ENCODE data around the gene NOTO.
A peak's percentile ranks its signal among the peaks of the same experiment; 100 is the strongest.

Gene NOTO

DNA sequence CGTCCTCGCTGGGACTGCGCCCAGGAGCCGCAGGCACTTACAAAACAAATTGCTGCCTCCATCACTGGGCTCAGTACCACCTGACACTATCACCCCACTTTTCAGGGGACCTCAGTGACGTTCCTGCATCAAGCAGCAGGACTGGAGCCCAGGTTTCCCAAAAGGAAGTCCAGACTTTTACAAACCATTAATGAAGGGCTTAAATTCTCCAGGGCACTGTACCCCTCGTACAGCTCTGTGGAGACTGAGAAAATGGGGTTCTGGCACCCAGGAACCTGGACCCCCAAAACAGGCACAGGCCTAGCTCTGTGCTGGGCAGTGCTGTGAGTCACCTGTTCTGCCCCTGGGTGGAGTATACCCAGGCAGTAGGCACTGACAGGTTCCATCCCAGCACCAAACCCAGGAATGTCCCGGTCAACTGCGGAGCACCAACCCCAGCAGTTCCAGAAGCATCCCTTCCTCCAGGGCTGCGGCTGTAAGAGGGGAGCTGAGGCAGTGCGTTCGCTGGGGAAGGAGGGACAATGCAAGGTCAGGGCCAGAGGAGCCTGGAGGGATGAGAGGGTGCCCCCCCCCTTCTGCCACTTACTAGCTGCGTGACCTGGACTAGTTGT is 24.6 kb upstream of the NOTO start:
- no peak for TF ChIP-seq GATA2 (IDR thresholded peaks at IDR 0.05; ENCODE audit: low read depth, low read length)
- no peak for TF ChIP-seq GATA3 (IDR thresholded peaks at IDR 0.05; ENCODE audit: low read depth, low read length)

- TF ChIP-seq GATA3 (IDR thresholded peaks at IDR 0.05; ENCODE audit: low read depth, low read length) (no peak), GATA2 (IDR thresholded peaks at IDR 0.05; ENCODE audit: low read depth, low read length) (no peak)
Measured at GRCh38 chr2:73185965-73186364, 16.4 kb upstream of the NOTO start.

DNA sequence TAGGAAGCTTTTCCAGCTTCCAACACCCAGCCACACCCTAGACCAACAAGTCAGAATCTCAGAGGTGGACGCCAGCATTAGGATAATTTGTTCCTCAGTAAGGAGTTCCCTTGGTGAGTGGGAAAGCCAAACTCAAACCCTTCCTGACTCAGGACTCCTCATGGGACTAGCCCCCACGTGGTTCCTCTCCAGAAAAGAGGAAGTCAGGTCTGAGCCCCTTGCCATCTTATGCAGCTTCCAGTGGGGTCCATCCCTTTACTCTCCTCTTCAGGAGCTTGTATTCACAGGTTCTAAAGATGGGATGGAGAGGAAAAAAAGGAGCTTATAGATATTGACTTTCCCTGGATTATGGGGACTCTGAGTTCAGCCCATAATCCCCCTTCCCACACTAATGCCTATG is 14.8 kb upstream of the NOTO start:
- TF ChIP-seq GATA3 (IDR thresholded peaks at IDR 0.05; ENCODE audit: low read depth, low read length) = no peak
- TF ChIP-seq GATA2 (IDR thresholded peaks at IDR 0.05; ENCODE audit: low read depth, low read length) = no peak

- TF ChIP-seq GATA2 (IDR thresholded peaks at IDR 0.05; ENCODE audit: low read depth, low read length) = no peak
- no peak for TF ChIP-seq GATA3 (IDR thresholded peaks at IDR 0.05; ENCODE audit: low read depth, low read length)
Measured at GRCh38 chr2:73197579-73197978, 4.8 kb upstream of the NOTO start.

- TF ChIP-seq GATA2 (IDR thresholded peaks at IDR 0.05; ENCODE audit: low read depth, low read length) = no peak
- TF ChIP-seq GATA3 (IDR thresholded peaks at IDR 0.05; ENCODE audit: low read depth, low read length) = no peak
Measured at GRCh38 chr2:73203055-73203681, 794 bp downstream of the NOTO start.

- TF ChIP-seq GATA2 (IDR thresholded peaks at IDR 0.05; ENCODE audit: low read depth, low read length) (0 out of 2 replicates have a peak, but pooled peaks have one; percentile 14), GATA3 (IDR thresholded peaks at IDR 0.05; ENCODE audit: low read depth, low read length) (no peak)
Measured at GRCh38 chr2:73205611-73206010, 3.2 kb downstream of the NOTO start.

GRCh38 chr2:73208258-73208657 is 5.9 kb downstream of the NOTO start:
- TF ChIP-seq GATA2 (IDR thresholded peaks at IDR 0.05; ENCODE audit: low read depth, low read length) (no peak), GATA3 (IDR thresholded peaks at IDR 0.05; ENCODE audit: low read depth, low read length) (no peak)

DNA sequence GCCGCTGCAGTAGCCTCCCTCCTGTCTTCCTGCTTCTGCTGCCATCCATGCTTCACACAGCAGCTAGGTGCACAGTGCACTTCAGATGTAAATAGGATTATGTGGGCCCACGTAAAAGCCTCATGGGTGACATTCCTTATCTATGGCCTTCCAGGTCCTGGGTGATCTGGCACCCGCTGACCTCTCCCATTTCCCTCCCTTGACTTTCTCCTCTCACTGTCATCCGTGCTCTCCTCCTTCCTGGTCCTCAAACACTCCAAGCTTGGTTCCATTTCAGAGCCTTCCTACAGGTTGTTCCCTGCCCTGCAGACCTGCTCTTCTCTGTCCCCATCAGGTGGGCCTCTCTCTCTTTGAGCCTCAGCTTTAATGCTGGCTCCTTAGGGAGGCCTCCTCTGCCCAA is 7.6 kb downstream of the NOTO start:
- no peak for TF ChIP-seq GATA2 (IDR thresholded peaks at IDR 0.05; ENCODE audit: low read depth, low read length)
- TF ChIP-seq GATA3 (IDR thresholded peaks at IDR 0.05; ENCODE audit: low read depth, low read length) = no peak

- TF ChIP-seq GATA3 (IDR thresholded peaks at IDR 0.05; ENCODE audit: low read depth, low read length) = no peak
- TF ChIP-seq GATA2 (IDR thresholded peaks at IDR 0.05; ENCODE audit: low read depth, low read length) = no peak
Measured at GRCh38 chr2:73210696-73211095, 8.3 kb downstream of the NOTO start.

- TF ChIP-seq GATA2 (IDR thresholded peaks at IDR 0.05; ENCODE audit: low read depth, low read length) = no peak
- TF ChIP-seq GATA3 (IDR thresholded peaks at IDR 0.05; ENCODE audit: low read depth, low read length) = no peak
Measured at GRCh38 chr2:73212098-73212447, 9.7 kb downstream of the NOTO start.

DNA sequence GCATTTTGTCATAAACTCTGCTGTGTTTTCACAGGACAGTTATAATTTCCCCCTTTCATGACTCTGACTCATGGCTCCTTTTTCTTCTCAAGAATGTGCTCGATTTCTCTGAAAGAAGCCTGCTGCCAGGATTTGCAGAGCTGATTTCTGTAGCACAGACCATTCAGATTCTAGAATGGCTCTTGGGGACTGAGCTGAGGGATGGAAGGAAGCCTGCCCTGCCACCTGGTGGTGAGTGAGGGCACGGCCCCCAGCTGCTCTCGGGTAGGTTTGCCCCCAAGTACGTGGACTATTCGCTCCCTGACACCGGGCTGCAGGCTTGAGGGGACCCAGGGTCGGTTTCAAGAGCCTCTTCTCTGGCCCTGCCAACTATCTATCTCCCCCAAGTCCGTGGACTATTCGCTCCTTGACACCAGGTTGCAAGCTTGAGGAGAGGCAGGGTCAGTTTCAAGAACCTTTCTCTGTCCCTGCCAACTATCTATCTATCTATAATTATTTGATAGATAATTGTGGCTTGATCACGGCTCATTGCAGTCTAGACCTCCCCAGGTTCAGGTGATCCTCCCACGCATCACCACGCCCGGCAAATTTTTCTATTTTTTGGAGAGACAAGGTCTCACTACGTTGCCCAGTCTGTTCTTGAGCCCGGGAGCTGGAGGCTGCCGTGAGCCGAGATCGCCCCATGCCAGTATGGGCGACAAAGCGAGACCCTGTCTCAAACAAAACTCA is 10.2 kb downstream of the NOTO start:
- TF ChIP-seq GATA3 (IDR thresholded peaks at IDR 0.05; ENCODE audit: low read depth, low read length) = no peak
- TF ChIP-seq GATA2 (IDR thresholded peaks at IDR 0.05; ENCODE audit: low read depth, low read length) = no peak

- TF ChIP-seq GATA2 (IDR thresholded peaks at IDR 0.05; ENCODE audit: low read depth, low read length) (no peak), GATA3 (IDR thresholded peaks at IDR 0.05; ENCODE audit: low read depth, low read length) (no peak)
Measured at GRCh38 chr2:73214120-73215035, 12.0 kb downstream of the NOTO start, which contains the start of gene SMYD5. Gene SMYD5 (plus strand): TSS chr2:73214245. CDS start chr2:73214267, 22 bp downstream.

GRCh38 chr2:73215254-73215653 is 12.9 kb downstream of the NOTO start:
- no peak for TF ChIP-seq GATA2 (IDR thresholded peaks at IDR 0.05; ENCODE audit: low read depth, low read length)
- no peak for TF ChIP-seq GATA3 (IDR thresholded peaks at IDR 0.05; ENCODE audit: low read depth, low read length)

GRCh38 chr2:73217160-73217559 is 14.8 kb downstream of the NOTO start:
- TF ChIP-seq GATA2 (IDR thresholded peaks at IDR 0.05; ENCODE audit: low read depth, low read length) (no peak), GATA3 (IDR thresholded peaks at IDR 0.05; ENCODE audit: low read depth, low read length) (no peak)

Measured in SH-SY5Y (cell line).